Measurements from ENCODE around the gene TMEM132D.

- no peak for TF ChIP-seq CTCF (IDR thresholded peaks at IDR 0.05)
- no peak for TF ChIP-seq EZH2 (IDR thresholded peaks at IDR 0.05)
- no peak for TF ChIP-seq EZH2phosphoT487 (IDR thresholded peaks at IDR 0.05)
Observed at GRCh38 chr12:129494260-129494659, 409.6 kb downstream of the TMEM132D start.
